Tibial artery (tissue), 4 donors: ENCODE data around the gene RINT1.

Source experiments
- DNase-seq, 2 donors: peaks; one replicate each; pipeline ENCODE4 v3.0.0-alpha.2; 2019
- H3K27ac ChIP-seq, 2 donors: fragments of 200-600 bp; sonication (generic) in 1 of 2; 1 replicate in 1 of 2; 2 replicates in 1 of 2; pipeline ENCODE4 v1.5.1; 2018 to 2019; ENCODE audit warnings: mild to moderate bottlenecking in 1 of 2
- H3K27me3 ChIP-seq, 2 donors: fragments of 200-600 bp; sonication (generic) in 1 of 2; one replicate each; pipeline versions ENCODE4 v1.5.1 to v1.6.0; 2016 to 2019
- H3K36me3 ChIP-seq, 3 donors: fragments of 200-600 bp; sonication (generic) in 2 of 3; one replicate each; pipeline ENCODE4 v1.5.1; 2016 to 2019; ENCODE audit warnings: mild to moderate bottlenecking in 2 of 3
- H3K4me1 ChIP-seq, 4 donors: fragments of 200-600 bp; sonication (generic) in 2 of 4; 1 replicate in 3 of 4; 2 replicates in 1 of 4; pipeline ENCODE4 v1.5.1; 2016 to 2019
- H3K4me3 ChIP-seq, 2 donors: fragments of 200-600 bp; sonication (generic) in 1 of 2; 1 replicate in 1 of 2; 2 replicates in 1 of 2; pipeline ENCODE4 v1.5.1; 2018 to 2019; ENCODE audit warnings: mild to moderate bottlenecking in 2 of 2
- H3K9me3 ChIP-seq, 3 donors: fragments of 200-600 bp; sonication (generic) in 1 of 3; one replicate each; pipeline ENCODE4 v1.5.1; 2016 to 2019
- intact Hi-C: fragments of 100-400 bp; cut with DNase I; formaldehyde crosslinking; loops from one replicate; pipeline ENCODE4 v1.15.0; 2023; ENCODE audit warnings: low total_unique reads
- TF ChIP-seq, protein P1 (sequence below), 2 experiments: fragments of 200-600 bp in 1 of 2; fragments of 450-650 bp in 1 of 2; IDR thresholded peaks; one replicate each; pipeline ENCODE4 v1.5.1; 2017 to 2019; ENCODE audit warnings: antibody characterized with exemption in 2 of 2, mild to moderate bottlenecking in 1 of 2, moderate library complexity in 1 of 2

RINT1 gene

DNA sequence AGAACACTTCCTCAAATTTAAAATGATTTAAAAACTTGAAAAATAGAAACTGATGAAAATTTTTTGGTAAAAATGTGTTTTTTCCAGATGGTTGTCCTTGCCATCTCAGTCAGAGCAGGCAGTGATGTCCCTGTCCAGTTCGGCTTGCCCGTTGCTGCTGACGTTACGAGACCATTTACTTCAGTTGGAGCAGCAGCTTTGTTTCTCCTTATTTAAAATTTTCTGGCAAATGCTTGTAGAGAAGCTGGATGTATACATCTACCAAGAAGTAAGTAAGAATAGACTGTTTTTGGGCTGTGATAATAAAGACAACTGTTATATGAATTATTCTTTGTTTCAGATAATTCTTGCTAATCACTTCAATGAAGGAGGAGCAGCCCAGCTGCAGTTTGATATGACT is 33.2 kb downstream of the RINT1 start:
- Histone ChIP-seq H3K36me3 (peaks cover 50 to 84% (median 62%) of the 10 kb centered on the region in 3 donors), H3K4me3 (no peak overlapping the region), H3K9me3 (no peaks in the 10 kb centered on the region), H3K27me3 (no peaks in the 10 kb centered on the region), H3K4me1 (no peaks in the 10 kb centered on the region), H3K27ac (no peak overlapping the region)
- intact Hi-C loops = no loop called here
- TF ChIP-seq, protein P1, sequence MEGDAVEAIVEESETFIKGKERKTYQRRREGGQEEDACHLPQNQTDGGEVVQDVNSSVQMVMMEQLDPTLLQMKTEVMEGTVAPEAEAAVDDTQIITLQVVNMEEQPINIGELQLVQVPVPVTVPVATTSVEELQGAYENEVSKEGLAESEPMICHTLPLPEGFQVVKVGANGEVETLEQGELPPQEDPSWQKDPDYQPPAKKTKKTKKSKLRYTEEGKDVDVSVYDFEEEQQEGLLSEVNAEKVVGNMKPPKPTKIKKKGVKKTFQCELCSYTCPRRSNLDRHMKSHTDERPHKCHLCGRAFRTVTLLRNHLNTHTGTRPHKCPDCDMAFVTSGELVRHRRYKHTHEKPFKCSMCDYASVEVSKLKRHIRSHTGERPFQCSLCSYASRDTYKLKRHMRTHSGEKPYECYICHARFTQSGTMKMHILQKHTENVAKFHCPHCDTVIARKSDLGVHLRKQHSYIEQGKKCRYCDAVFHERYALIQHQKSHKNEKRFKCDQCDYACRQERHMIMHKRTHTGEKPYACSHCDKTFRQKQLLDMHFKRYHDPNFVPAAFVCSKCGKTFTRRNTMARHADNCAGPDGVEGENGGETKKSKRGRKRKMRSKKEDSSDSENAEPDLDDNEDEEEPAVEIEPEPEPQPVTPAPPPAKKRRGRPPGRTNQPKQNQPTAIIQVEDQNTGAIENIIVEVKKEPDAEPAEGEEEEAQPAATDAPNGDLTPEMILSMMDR (IDR thresholded peaks at IDR 0.05) = no peak
- DNase-seq = no peak

DNA sequence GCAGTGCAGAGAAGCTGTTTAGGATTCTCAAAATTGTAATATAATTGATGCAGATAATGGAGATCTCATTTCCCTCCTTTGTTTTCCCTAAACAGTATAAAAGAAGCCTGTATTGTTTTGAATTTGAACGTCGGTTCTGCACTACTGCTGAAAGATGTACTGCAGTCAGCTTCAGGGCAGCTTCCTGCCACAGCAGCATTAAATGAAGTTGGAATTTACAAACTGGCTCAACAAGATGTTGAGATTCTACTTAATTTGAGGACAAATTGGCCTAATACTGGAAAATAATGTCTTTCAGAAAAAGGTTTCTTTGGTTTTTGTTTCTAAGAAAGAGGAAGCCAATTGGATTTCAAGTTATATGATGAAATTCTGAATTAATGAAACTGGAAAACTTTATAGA is 35.0 kb downstream of the RINT1 start:
- H3K27ac ChIP-seq = no peak overlapping the region

DNA sequence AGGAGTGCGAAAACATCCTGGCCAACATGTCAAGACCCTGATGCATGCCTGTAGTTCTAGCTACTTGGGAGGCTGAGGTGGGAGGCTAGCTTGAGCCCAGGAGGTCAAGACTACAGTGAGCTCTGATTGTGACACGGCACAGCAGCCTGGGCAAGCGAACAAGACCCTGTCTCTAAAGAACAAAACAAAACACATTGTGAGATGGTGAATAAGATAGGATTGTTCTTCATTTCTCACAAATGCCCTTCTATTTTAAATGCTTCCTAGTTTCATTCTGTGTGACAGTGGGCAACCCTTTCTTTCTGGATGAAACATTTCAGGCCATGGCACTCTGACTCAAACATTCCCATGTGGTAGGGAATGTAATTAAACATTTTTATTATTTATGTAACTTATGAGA is 35.8 kb downstream of the RINT1 start:
- Histone ChIP-seq H3K27ac (no peak overlapping the region), H3K4me1 (peaks cover 0 to 4% (median 0%) of the 10 kb centered on the region in 4 donors), H3K4me3 (no peak overlapping the region), H3K9me3 (no peaks in the 10 kb centered on the region), H3K36me3 (peaks cover 37 to 58% (median 47%) of the 10 kb centered on the region in 3 donors), H3K27me3 (no peaks in the 10 kb centered on the region)
- no peak for DNase-seq
- TF ChIP-seq, protein P1 (IDR thresholded peaks at IDR 0.05) = no peak
- intact Hi-C loops = no loop called here

More for the DNA sequence above, 35.0 kb downstream of the RINT1 start:
- DNase-seq = no peak
- Histone ChIP-seq H3K36me3 (peaks cover 37 to 66% (median 48%) of the 10 kb centered on the region in 3 donors), H3K4me3 (no peak overlapping the region), H3K4me1 (peaks cover 0 to 4% (median 0%) of the 10 kb centered on the region in 4 donors), H3K27me3 (no peaks in the 10 kb centered on the region), H3K9me3 (no peaks in the 10 kb centered on the region)
- TF ChIP-seq, protein P1 (IDR thresholded peaks at IDR 0.05) = no peak
- intact Hi-C loops = no loop called here

DNA sequence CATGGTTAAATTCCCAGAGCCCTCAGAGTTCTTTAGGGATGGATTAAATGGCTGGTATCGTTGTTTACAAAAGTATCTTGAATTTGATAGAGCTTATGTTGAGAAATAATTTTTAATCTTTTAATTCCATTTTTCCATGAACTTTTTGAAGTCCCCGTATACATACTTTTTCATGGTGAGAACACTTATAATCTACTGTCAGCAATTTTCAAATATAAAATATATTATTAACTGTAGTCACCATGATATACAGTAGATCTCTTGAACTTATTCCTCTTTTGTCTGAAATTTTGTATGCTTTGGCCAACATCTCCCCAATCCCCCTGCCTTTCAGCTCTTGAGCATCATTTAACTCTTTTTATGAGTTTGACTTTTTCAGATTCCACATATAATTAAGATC is 39.9 kb downstream of the RINT1 start:
- H3K9me3 ChIP-seq = no peaks in the 10 kb centered on the region
- no peak for DNase-seq
- TF ChIP-seq, protein P1 (IDR thresholded peaks at IDR 0.05) = no peak
- peaks cover 0 to 4% (median 0%) of the 10 kb centered on the region in 4 donors for H3K4me1 ChIP-seq
- peaks cover 5 to 20% (median 9%) of the 10 kb centered on the region in 3 donors for H3K36me3 ChIP-seq
- H3K27me3 ChIP-seq = no peaks in the 10 kb centered on the region
- no peak overlapping the region for H3K4me3 ChIP-seq
- intact Hi-C loops = no loop called here
- no peak overlapping the region for H3K27ac ChIP-seq

DNA sequence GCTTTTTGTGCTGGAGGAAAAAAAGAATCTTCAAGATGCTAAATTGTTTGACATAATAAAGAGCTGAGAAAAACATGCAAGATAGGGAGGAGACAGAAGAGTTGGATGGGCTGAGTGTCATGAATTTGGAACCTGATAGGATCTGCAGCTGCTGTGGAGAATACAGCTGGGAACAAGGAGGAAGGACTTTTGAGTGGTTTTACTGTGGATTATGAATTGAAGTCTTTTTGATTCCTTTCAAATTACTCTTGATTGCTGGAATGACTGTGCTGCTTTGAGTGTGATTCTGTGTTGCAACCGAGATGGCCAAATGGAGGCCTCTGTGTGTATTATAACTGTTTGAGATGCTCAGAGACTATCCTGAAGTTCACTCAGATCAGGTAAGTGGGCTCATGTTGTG is 45.2 kb downstream of the RINT1 start:
- no peak overlapping the region for H3K27ac ChIP-seq
- H3K27me3 ChIP-seq = peaks cover 0 to 11% of the 10 kb centered on the region in 2 donors
- no peaks in the 10 kb centered on the region for H3K9me3 ChIP-seq
- H3K4me1 ChIP-seq = peaks cover 0 to 6% (median 3%) of the 10 kb centered on the region in 4 donors
- intact Hi-C loops = no loop called here
- no peak overlapping the region for H3K4me3 ChIP-seq
- H3K36me3 ChIP-seq = no peaks in the 10 kb centered on the region
- DNase-seq = no peak
- TF ChIP-seq, protein P1 (IDR thresholded peaks at IDR 0.05) = no peak

DNA sequence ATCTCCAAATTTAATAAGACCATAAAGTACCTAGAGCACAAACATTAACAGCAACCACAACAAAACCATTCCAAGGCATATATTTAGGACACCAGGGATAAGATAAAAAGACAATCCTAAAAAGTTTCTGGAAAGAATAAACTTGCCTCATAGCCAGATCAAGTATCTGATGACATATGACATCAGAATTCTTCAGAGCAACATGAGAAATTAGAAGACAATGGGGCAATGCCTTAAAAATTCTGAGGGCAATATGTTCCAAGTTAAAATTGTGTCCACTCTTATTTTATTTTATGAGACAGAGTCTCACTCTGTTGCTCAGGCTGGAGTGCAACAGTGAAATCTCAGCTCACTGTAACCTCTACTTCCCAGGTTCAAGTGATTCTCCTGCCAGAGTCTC is 46.5 kb downstream of the RINT1 start:
- no peak for DNase-seq
- Histone ChIP-seq H3K27me3 (peaks cover 0 to 13% of the 10 kb centered on the region in 2 donors), H3K4me3 (no peak overlapping the region), H3K27ac (no peak overlapping the region), H3K9me3 (no peaks in the 10 kb centered on the region), H3K4me1 (peaks cover 0 to 6% (median 3%) of the 10 kb centered on the region in 4 donors), H3K36me3 (no peaks in the 10 kb centered on the region)
- TF ChIP-seq, protein P1 (IDR thresholded peaks at IDR 0.05) = no peak
- intact Hi-C loops = no loop called here
